LNCaP clone FGC (cell line): ENCODE measurements around the gene POU6F2.

Experiments
- DNase-seq: peaks from one replicate; pipeline ENCODE4 v3.0.0-alpha.2; 2011; ENCODE audit warnings: low read depth
- H3K4me3 ChIP-seq: 2 replicates; pipeline ENCODE4 v1.5.1; 2011; ENCODE audit warnings: mild to moderate bottlenecking, low read depth, low read length, control low read depth
- CTCF ChIP-seq: IDR thresholded peaks from 2 replicates; pipeline ENCODE4 v1.5.1; 2012; ENCODE audit warnings: mild to moderate bottlenecking; ENCODE audit not compliant: control insufficient read depth, insufficient read depth; ENCODE audit errors: extremely low read depth

The POU6F2 gene

GRCh38 chr7:39285256-39285655, 307.5 kb downstream of the POU6F2 start:
- DNase-seq: no peak
- no peak overlapping the region for H3K4me3 ChIP-seq
- TF ChIP-seq CTCF: no peak

- no peak overlapping the region for H3K4me3 ChIP-seq
- no peak for TF ChIP-seq CTCF
- DNase-seq: no peak
Observed at GRCh38 chr7:39288303-39288702, 310.6 kb downstream of the POU6F2 start.

GRCh38 chr7:39291628-39292410, 314.1 kb downstream of the POU6F2 start:
- TF ChIP-seq CTCF: no peak
- DNase-seq: no peak
- no peak overlapping the region for H3K4me3 ChIP-seq

GRCh38 chr7:39293056-39293823, 315.5 kb downstream of the POU6F2 start:
- no peak overlapping the region for H3K4me3 ChIP-seq
- TF ChIP-seq CTCF: no peak
- no peak for DNase-seq

GRCh38 chr7:39294022-39294421, 316.3 kb downstream of the POU6F2 start:
- H3K4me3 ChIP-seq: no peak overlapping the region
- TF ChIP-seq CTCF: no peak
- DNase-seq: no peak

- H3K4me3 ChIP-seq: no peak overlapping the region
- DNase-seq: no peak
- TF ChIP-seq CTCF: no peak
Observed at GRCh38 chr7:39295796-39296195, 318.1 kb downstream of the POU6F2 start.
